Raji (cell line): Measurements from ENCODE around the gene LRRTM4.

Experiments used
- POLR2A ChIP-seq: IDR thresholded peaks from 2 replicates; pipeline ENCODE4 v1.6.1; 2011; ENCODE audit warnings: low read depth, low read length, control low read depth; ENCODE audit not compliant: insufficient read depth

Gene LRRTM4

DNA sequence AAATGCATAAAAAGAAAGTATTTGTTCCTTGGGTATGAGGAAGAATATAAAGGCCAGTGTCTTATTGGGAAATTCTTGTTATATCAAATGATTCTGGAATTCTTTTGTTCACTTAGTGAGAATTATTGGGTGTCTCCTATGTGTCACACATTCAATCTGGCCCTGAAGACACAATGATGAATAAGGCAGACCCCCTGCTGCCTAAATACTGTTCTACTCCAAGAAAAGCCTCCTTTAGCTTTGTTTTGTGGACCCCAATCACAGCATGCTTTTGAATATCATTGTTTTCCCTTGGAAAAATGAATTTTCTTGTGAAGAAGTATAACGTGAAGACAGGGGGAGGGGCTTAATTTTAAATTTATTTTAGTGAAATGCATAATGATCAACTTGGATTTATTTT lies 682.4 kb downstream of the LRRTM4 start:
- TF ChIP-seq POLR2A, result no peak

DNA sequence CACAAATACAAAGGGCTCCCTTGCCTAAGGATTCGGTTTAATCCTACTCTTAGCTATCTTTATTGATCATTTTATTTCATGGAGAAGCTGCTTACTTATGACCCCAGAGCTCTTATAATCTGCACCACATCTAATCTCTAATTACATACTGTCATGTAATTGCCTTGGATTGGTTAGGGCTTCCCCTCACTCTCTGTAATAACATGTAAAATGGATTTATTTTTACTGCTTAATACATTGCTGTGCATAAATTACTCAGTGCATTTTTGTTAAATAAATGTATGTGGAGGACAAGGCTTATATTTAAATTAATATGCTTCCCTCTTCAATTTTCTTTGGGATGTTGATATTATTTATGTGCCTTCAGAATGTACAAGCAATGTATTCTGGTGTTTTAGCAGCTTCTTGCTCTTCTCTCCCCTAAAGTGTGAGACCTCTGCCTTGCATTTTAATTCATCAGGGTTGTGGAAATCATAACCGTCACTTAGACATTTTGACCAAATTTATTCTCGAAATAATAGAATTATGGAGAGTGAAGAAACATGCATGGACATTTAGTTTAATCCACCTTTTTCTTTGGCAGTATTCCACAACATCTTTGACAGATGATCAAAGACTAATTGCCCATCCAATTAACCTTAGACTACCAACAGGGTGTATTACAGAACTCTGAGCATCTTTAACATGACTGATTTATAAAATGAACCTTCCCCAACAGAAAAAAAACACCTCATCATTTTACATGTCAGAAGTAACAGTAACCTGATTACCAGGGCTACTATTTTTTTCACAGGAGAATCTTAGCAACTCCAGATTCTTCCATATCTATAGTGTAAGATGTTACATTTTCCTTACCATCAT lies 692.6 kb downstream of the LRRTM4 start:
- TF ChIP-seq POLR2A, result no peak

DNA sequence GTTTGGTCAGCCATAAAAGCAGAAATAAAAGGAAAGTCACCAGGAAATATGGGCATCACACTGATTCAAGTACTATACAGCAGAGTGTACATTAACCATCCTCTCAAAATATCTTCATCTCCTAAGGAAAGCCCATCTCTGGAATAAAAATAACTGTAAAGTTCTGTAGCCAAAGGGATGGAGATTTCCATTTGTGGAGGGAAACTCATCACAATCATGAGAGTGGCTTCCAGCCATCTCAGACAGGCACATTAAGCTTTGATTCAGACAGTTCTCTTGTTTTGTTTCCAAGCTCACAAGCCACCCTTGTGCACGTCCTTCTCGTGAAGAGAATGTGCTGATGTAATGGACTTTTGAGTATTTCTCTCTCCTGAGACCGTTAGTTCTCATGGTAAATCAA lies 695.5 kb downstream of the LRRTM4 start:
- no peak for TF ChIP-seq POLR2A

DNA sequence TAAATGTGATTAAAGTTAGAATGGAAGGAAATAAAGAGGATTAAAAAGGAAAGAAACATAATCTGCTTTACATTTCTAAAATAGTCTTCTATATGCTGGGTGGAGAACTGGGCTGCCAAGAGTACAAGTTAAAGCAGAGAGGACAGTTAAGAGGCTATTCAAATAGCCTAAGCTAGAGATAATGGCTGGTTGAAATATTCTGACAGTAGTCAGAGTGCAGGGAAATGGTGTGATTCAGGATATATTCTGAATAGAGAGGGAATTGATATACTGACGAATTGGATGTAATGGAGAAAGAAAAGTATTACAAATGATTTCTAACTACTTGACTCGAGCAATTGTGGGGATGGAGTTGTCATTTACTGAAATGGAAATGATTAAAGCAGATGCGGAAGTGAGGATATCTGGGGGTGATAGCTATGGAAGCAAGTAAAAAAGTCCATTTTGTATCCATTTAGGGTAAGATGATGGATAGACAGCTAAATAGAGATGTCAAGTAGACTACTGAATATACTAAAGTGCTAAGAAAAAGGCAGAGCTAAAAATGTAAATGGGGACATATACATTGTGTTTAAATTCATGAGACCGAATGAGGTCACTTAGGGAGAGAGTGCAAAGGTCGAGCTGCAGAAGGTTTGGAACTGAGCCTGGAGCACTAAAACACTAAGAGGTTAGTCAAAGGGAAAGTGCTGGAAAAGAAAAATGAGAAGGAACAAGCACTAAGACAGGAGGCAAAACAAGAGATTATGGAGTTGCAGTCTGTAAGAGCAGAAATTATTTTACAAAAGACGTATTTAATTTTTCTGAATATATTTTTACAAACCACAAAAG lies 696.8 kb downstream of the LRRTM4 start:
- TF ChIP-seq POLR2A, result no peak

DNA sequence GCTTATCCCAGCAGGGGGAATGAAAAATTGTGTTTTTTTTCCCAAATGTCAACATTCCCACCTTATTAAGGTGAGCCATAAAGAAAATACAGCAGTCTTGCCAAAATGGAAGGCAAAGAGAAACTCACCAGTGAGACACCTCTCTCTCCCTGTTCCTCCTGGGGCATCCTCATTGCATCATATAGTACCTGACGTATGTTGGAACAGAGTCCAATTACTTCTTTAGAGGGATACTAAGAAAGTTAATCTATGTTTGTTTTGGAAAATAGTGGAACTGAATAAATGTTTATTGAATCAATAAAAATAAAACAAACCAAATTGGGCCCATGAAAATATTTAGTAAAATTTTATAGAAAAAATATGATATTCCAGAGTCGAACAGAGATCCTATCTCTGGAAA lies 700.4 kb downstream of the LRRTM4 start:
- TF ChIP-seq POLR2A, result no peak

DNA sequence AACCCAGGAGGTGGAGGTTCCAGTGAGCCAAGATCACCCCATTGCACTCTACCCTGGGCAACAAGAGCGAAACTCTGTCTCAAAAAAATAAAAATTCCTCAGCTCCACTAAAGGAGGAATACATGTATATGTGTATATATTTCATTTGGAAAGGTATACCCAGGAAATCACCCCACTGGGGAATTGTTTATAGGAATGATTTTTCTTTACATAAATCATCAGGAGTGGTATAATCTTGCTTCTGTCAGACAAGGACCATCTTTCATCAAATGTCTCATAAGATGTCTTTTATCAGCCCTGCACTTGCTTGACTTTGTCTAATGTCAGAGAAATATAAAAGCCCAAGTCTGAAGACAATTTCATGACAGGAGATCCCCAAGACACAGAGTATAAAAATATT lies 709.1 kb downstream of the LRRTM4 start:
- TF ChIP-seq POLR2A, result no peak

DNA sequence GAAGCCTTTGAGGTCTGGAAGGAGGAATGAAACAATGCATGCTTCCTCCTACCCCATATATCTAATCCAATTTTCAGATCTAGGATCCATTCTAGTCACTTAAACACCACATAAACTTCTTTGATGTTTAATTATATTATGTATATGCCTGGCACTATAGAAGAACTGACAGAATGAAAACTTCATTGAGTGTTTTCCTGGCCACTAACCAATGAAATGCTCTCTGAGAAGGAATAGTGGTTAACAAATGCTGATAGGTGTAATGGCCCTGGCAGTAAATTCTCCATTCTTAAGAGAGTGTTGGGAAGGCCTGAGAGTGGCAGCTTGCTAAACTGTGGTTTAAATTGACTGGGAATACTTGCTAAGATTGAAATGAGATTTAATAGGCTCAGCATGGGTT lies 710.0 kb downstream of the LRRTM4 start:
- TF ChIP-seq POLR2A, result no peak

DNA sequence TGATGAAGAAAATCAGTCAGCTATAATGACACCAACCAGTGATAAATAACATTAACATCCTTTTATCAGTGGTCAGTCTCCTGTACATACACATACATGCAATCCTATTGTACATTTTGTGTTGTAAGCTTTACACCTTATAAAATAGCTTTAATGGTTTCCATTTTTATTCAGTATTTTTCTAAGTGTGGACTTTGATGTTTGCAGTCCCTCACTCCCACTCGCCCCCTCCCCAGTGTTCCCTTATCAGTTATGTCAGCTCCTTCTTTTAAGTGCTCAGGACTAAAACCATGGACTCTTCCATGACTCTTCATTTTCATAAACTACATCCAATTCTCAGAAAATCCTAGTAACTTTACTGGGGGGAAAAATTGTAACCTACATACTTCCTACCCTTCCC lies 713.0 kb downstream of the LRRTM4 start:
- TF ChIP-seq POLR2A, result no peak

DNA sequence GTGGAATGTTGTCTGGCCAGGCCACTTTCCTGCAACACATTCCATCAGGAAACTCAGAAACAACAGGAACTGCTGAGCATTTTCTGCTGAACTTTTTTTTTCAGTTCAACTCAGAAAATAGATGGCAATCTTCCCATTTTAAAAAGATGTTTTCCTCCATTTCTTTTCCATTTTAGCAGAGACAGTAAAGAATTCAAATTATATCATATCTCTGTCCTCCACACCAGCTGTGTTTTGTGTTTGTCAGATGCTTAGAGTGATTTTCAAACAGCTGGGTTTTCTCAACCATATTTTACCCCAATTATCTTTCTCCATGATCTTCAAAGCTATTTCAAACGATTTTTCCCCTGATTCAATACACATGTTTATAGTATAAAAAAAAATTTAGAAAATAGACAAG lies 713.4 kb downstream of the LRRTM4 start:
- no peak for TF ChIP-seq POLR2A

DNA sequence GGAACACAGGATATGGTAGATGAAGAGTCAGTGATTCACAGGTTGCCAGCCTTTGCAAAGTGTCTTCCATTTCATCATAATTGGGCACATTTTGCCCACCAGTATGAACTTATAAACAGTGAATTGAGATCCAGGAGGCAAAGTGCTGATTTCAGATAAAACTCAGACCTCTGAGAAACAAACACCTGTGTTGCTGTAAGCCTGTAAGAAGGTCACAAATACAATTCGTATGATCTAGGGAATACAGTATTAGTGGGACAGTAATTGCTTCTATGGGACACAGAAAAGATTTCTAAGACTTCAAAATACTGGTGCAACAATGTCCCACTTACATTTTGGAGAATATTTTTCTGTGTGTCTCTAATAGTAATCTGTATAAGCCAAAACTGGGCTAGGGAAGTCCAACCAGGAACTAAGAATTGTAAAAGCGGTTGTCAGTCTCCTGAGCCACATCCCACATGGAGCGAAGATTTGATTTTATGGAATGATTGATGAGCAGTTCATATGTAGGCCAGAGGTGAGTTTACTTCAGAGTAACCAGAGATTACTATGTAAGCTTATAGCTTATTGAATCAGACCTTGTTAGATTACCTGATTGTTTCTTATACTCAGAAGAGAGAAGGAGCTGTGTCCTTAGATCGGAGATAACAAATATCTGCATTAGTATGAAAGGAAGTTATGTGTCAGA lies 728.4 kb downstream of the LRRTM4 start:
- TF ChIP-seq POLR2A, result no peak

DNA sequence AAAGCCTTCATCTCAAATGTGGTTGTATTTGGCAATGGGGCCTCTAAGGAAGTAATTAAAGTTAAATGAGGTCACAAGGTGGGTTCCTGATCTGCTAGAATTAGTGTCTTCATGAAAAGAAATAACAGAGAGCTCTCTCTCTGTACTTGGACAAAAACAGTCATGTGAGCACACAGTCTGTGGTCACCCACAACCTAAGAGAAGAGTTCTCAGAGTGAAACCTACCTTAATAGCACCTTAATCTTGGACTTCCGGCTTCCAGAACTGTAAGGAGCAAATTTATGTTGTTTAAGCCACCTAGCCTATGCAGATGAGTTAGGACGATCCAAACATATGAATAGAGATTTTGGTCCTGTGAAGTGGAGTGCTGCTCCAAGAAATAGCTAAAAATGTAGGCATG lies 758.9 kb downstream of the LRRTM4 start:
- TF ChIP-seq POLR2A, result no peak

DNA sequence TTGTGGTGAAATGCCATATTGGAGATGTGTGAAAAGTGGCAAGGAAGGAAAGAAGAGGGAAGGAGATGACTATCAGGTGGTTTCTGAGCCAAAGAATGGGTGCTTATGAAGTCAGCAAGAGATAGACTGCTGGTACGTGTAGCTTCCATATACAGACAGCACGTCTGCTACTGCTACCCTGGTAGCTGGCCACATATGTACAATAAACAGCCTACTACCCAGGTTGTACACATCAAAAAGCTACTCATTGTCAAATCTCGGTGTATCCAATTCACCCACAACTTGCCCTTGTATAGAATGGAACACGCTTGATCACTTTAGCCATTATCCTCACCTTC lies 761.8 kb downstream of the LRRTM4 start:
- TF ChIP-seq POLR2A, result no peak

DNA sequence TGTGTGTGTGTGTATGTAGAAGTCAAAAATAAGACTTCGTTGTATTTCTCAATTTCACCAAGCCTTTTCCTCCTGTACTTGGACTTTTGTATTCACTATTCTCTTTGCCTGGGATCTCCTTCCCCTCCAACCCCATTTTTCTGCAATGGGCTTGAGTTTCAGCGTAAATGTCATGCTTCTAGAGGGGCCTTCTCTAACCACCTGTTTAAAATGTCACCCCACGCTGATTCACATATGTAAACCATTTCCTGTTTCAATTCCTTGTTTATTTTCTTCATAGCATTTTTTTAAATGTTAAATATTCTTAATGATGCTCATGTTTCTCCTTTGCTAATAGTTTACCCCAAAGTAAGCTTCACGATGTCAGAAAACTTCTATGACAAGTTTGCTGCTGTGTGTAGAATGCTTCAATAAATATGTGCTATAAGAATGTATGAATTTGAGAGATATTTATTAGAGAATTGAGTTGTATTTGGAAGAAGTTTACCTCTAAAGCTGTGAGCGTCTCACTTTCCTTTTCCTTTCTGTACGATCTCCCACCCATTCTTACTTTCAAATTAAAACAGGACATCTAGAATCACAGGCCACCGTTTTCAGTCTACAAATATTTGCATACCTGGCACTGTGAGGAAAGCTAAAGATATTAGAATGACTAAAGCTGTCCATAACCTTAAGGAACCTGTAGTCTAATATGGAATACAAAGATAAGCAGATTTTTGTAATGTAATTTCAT lies 762.4 kb downstream of the LRRTM4 start:
- no peak for TF ChIP-seq POLR2A

DNA sequence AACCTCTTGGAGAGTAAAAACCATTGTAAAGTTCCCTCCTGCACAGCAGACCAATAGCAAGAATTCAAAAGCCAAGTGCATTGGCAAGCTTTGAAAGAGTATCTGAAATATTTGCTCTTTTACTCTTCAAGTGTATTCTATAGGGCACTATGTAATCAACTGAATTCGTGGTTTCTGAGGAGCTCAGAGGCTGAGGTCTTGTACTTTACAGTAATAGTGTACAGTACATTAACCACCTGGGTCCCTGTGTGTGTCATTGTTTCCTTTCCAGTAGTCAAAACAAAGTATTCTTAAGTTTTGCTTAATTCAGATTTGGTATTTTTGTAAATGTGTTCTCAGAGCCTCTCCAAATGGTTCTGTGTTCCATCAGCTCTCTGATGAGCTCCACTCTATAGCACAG lies 769.7 kb downstream of the LRRTM4 start:
- no peak for TF ChIP-seq POLR2A

DNA sequence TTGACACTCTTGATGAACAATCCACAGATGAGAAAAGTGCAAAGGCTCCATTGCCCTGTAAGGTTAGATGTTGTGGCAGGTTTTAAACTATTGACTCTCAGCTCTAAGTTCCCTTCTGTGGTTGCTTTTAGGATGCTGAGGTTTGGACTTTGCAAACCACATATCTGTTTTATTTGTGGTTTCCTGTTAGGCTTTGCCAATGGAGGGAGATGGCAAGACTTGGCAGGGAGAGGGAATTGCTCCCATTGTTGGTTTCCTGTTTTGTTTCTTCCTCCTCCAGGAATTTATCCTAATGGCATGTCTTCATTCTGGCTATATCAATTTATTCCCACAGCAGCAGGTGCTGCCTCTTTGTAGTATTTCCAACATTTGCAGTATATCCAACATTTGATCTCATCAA lies 772.3 kb downstream of the LRRTM4 start:
- no peak for TF ChIP-seq POLR2A

DNA sequence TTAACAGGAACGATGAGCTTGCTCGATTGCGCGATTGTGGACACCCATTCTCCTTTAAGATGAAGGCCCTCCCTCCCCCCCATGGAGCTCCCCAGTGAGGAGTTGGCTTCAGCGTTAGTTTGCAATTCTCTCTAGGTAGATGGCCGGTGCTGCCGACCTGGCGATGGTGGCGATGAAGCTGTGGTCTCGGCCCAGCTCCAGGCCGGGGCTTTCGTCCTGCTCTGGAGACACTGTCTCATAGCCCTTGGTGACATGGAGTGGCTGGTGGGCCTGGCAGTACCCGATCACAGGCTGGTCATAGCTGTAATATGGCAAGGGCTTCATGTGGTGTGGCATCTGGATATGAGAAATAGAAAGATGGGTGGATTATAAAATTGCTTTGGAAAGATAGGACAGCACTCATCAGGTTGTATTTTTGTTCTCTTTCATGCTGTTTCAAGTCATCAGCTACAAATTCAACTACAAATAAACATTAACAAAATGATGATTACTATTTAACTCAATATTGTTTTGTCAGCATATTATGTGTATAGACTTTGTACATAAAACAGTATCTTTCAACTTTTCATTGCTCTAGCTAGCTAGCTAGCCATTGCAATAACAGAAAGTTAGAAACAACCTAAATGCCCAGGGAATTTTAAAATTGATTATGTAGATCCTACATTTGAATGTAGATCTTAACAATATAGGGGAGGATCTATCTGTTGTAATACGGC lies 773.4 kb downstream of the LRRTM4 start:
- TF ChIP-seq POLR2A, result no peak
